DOHH2 (cell line): ENCODE measurements around the gene CTSS.

Experiments
- H3F3A ChIP-seq: fragments of 200-600 bp; sonication (generic), shearing (Covaris generic); 2 replicates; pipeline ENCODE4 v1.6.0; 2016; ENCODE audit warnings: antibody characterized with exemption, mild to moderate bottlenecking; ENCODE audit not compliant: control insufficient read depth, insufficient read depth
- H3K27ac ChIP-seq: fragments of 200-600 bp; sonication (generic); 2 replicates; pipeline ENCODE4 v1.5.1; 2014; ENCODE audit warnings: low read depth, mild to moderate bottlenecking, low read length, moderate library complexity
- H3K27me3 ChIP-seq: fragments of 200-600 bp; sonication (generic); 2 replicates; pipeline ENCODE4 v1.6.1; 2014; ENCODE audit warnings: mild to moderate bottlenecking, low read length, mixed read lengths; ENCODE audit not compliant: control insufficient read depth
- H3K36me3 ChIP-seq: fragments of 200-600 bp; sonication (generic); 2 replicates; pipeline ENCODE4 v1.6.1; 2014; ENCODE audit warnings: mild to moderate bottlenecking, low read length, moderate library complexity, mixed read lengths; ENCODE audit not compliant: control insufficient read depth
- H3K4me1 ChIP-seq: fragments of 200-600 bp; sonication (generic); 2 replicates; pipeline ENCODE4 v1.6.1; 2014; ENCODE audit warnings: mild to moderate bottlenecking, low read length, mixed read lengths; ENCODE audit not compliant: control insufficient read depth
- H3K4me2 ChIP-seq: fragments of 200-600 bp; sonication (generic); 2 replicates; pipeline ENCODE4 v1.6.0; 2014; ENCODE audit warnings: mild to moderate bottlenecking, low read length, moderate library complexity
- H3K4me3 ChIP-seq: fragments of 200-600 bp; sonication (generic); 2 replicates; pipeline ENCODE4 v1.5.1; 2014; ENCODE audit warnings: mild to moderate bottlenecking, low read length, mixed read lengths
- H3K79me2 ChIP-seq: fragments of 200-600 bp; sonication (generic); 2 replicates; pipeline ENCODE4 v1.6.1; 2014; ENCODE audit warnings: mild to moderate bottlenecking, low read length, mixed read lengths; ENCODE audit not compliant: control insufficient read depth
- H3K9me2 ChIP-seq: fragments of 200-600 bp; sonication (generic); replicated peaks from 2 replicates; pipeline ENCODE4 v1.6.1; 2014; ENCODE audit warnings: mild to moderate bottlenecking, low read length, mixed read lengths; ENCODE audit not compliant: control insufficient read depth
- H3K9me3 ChIP-seq: fragments of 200-600 bp; sonication (generic); 2 replicates; pipeline ENCODE4 v1.6.1; 2014; ENCODE audit warnings: antibody characterized with exemption, low read length, mixed read lengths; ENCODE audit not compliant: control insufficient read depth, insufficient read depth
- H4K20me1 ChIP-seq: fragments of 200-600 bp; sonication (generic); 2 replicates; pipeline ENCODE4 v1.6.0; 2014; ENCODE audit warnings: low read depth, mild to moderate bottlenecking, antibody characterized with exemption, low read length, moderate library complexity; ENCODE audit not compliant: control insufficient read depth, insufficient read depth
- EZH2phosphoT487 ChIP-seq: fragments of 200-600 bp; sonication (generic); IDR thresholded peaks from 2 replicates; pipeline ENCODE4 v1.6.1; 2017; ENCODE audit warnings: borderline replicate concordance, mild to moderate bottlenecking, antibody characterized with exemption, low read length, moderate library complexity, mixed read lengths
- TF ChIP-seq, protein P1 (sequence below): fragments of 200-600 bp; sonication (generic); IDR thresholded peaks from one replicate; pipeline ENCODE4 v1.5.1; 2014; ENCODE audit warnings: antibody characterized with exemption, mild to moderate bottlenecking, low read depth, low read length; ENCODE audit not compliant: poor library complexity, severe bottlenecking

Gene CTSS

DNA sequence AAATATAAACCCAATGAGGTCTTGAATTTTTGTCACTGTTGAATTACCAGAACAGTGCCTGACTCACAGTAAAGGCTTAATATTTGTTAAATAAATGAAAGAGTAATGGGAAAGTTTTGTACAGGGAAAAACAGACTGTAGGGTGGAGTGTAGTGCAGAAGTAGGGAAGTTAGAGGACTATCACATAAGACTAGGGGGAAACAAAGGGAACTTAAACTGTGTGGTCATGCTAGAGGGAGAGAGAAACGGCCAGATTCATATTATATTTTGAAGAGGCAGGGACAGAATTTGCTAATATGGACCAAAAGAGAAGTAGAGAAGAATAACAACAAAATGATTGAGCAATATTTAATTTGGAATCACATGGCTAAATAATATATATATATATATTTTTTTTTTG, 27.6 kb upstream of the CTSS start:
- H3K4me1 ChIP-seq: peaks cover 10% of the 10 kb centered on the region
- H3K27me3 ChIP-seq: no peaks in the 10 kb centered on the region
- H3K4me3 ChIP-seq: no peak overlapping the region
- no peak for TF ChIP-seq EZH2phosphoT487
- TF ChIP-seq, protein P1, sequence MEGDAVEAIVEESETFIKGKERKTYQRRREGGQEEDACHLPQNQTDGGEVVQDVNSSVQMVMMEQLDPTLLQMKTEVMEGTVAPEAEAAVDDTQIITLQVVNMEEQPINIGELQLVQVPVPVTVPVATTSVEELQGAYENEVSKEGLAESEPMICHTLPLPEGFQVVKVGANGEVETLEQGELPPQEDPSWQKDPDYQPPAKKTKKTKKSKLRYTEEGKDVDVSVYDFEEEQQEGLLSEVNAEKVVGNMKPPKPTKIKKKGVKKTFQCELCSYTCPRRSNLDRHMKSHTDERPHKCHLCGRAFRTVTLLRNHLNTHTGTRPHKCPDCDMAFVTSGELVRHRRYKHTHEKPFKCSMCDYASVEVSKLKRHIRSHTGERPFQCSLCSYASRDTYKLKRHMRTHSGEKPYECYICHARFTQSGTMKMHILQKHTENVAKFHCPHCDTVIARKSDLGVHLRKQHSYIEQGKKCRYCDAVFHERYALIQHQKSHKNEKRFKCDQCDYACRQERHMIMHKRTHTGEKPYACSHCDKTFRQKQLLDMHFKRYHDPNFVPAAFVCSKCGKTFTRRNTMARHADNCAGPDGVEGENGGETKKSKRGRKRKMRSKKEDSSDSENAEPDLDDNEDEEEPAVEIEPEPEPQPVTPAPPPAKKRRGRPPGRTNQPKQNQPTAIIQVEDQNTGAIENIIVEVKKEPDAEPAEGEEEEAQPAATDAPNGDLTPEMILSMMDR: no peak
- no peak overlapping the region for H3K4me2 ChIP-seq
- no peaks in the 10 kb centered on the region for H3F3A ChIP-seq
- no peaks in the 10 kb centered on the region for H3K9me2 ChIP-seq
- no peaks in the 10 kb centered on the region for H4K20me1 ChIP-seq
- no peaks in the 10 kb centered on the region for H3K9me3 ChIP-seq
- H3K36me3 ChIP-seq: no peaks in the 10 kb centered on the region
- no peak overlapping the region for H3K27ac ChIP-seq
- no peaks in the 10 kb centered on the region for H3K79me2 ChIP-seq

DNA sequence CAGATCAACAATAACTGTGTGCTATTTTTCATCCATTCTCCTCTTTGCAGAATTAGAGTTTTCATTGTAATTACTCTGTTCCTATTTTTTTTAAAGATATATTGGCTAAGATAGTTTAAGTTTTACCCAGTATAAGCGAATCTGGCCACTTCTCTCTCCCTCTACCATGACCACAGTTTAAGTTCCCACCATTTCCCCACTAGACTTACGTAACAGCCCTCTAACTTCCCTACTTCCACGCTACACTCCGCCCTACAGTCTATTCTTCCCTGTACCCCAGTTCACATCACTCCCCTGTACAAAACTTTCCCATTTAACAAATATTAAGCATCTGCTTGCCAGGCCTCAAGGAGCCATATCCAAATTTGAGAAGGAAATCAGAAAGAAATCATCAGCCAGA, 26.0 kb upstream of the CTSS start:
- Histone ChIP-seq H3K9me3 (no peaks in the 10 kb centered on the region), H3K79me2 (no peaks in the 10 kb centered on the region), H3K4me2 (no peak overlapping the region), H3K36me3 (no peaks in the 10 kb centered on the region), H3K9me2 (no peaks in the 10 kb centered on the region), H4K20me1 (no peaks in the 10 kb centered on the region), H3K27me3 (no peaks in the 10 kb centered on the region), H3F3A (0 out of 2 replicates have a peak, but pooled peaks cover 2% of the 10 kb centered on the region), H3K4me1 (peaks cover 17% of the 10 kb centered on the region), H3K27ac (no peak overlapping the region), H3K4me3 (no peak overlapping the region)
- TF ChIP-seq EZH2phosphoT487: no peak
- TF ChIP-seq, protein P1: no peak

DNA sequence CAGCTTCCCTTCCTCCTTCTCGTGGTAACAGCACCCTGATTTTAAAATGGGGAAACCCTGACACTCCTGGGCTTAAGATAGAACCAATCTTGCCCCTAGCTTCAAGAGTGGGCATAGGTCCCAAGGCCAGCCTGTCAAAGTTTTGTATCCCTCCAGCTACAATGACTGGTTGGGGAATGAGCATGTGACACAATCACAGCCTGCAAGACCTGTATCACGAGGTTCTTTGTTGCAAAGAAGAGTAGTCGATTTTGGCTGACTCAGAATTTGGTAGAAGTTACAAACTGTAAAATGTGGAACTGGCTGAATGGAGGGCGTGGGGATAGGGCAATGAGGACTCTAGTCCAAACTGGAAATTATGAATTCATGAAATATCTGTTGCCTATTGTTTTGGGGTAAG, 23.8 kb upstream of the CTSS start:
- TF ChIP-seq EZH2phosphoT487: no peak
- TF ChIP-seq, protein P1: no peak
- Histone ChIP-seq H3K9me3 (no peaks in the 10 kb centered on the region), H3K9me2 (no peaks in the 10 kb centered on the region), H3F3A (0 out of 2 replicates have a peak, but pooled peaks cover 2% of the 10 kb centered on the region), H4K20me1 (no peaks in the 10 kb centered on the region), H3K79me2 (no peaks in the 10 kb centered on the region), H3K27ac (no peak overlapping the region), H3K4me1 (peaks cover 17% of the 10 kb centered on the region), H3K4me3 (no peak overlapping the region), H3K36me3 (no peaks in the 10 kb centered on the region), H3K4me2 (no peak overlapping the region), H3K27me3 (no peaks in the 10 kb centered on the region)
